Fibroblast of villous mesenchyme (primary cell): ENCODE data around the gene SLC35F5. TPM values are rescaled to one million over a fixed set of nuclear protein-coding genes. Genes with fewer than 3 reads are reported as not detected.

Experiments
- DNase-seq: peaks from one replicate; pipeline ENCODE4 v3.0.0-alpha.2; 2010; ENCODE audit warnings: low read depth
- H3K4me3 ChIP-seq: 2 replicates; pipeline ENCODE4 v1.5.1; 2011; ENCODE audit warnings: low read depth, mild to moderate bottlenecking, low read length
- total RNA-seq: library from RNA; depleted of rRNA; stranded (reverse); fragments of >200 nt; gene quantifications from 2 replicates; pipeline ENCODE4 v1.2.3, GENCODE V29; 2012
- TF ChIP-seq, protein P1 (sequence below): IDR thresholded peaks from 2 replicates; pipeline ENCODE4 v1.5.1; 2012; ENCODE audit warnings: low read depth, mild to moderate bottlenecking, low read length; ENCODE audit not compliant: insufficient read depth

SLC35F5 gene
- total RNA-seq, 1 donor = 312 TPM

DNA sequence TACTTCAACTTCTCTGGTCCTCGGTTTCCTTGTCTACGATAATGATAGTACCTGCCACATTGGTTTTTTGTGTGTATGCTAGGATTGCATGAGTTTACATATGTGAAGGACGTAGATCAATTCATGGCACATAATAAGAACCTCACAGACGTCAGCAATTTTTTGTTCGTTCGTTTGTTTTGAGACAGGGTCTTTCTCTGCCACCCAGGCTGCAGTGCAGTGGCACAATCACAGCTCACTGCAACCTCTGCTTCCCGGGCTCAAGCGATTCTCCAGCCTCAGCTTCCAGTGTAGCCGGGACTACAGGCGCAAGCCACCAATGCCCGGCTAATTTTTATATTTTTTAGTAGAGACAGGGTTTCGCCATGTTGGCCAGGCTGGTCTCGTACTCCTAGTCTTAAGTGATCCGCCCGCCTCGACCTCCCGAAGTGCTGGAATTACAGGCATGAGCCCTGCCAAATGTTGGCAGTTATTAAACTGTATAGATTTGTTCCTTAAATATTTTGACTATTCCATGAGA lies 756 bp upstream of the SLC35F5 start:
- TF ChIP-seq, protein P1, sequence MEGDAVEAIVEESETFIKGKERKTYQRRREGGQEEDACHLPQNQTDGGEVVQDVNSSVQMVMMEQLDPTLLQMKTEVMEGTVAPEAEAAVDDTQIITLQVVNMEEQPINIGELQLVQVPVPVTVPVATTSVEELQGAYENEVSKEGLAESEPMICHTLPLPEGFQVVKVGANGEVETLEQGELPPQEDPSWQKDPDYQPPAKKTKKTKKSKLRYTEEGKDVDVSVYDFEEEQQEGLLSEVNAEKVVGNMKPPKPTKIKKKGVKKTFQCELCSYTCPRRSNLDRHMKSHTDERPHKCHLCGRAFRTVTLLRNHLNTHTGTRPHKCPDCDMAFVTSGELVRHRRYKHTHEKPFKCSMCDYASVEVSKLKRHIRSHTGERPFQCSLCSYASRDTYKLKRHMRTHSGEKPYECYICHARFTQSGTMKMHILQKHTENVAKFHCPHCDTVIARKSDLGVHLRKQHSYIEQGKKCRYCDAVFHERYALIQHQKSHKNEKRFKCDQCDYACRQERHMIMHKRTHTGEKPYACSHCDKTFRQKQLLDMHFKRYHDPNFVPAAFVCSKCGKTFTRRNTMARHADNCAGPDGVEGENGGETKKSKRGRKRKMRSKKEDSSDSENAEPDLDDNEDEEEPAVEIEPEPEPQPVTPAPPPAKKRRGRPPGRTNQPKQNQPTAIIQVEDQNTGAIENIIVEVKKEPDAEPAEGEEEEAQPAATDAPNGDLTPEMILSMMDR = no peak

DNA sequence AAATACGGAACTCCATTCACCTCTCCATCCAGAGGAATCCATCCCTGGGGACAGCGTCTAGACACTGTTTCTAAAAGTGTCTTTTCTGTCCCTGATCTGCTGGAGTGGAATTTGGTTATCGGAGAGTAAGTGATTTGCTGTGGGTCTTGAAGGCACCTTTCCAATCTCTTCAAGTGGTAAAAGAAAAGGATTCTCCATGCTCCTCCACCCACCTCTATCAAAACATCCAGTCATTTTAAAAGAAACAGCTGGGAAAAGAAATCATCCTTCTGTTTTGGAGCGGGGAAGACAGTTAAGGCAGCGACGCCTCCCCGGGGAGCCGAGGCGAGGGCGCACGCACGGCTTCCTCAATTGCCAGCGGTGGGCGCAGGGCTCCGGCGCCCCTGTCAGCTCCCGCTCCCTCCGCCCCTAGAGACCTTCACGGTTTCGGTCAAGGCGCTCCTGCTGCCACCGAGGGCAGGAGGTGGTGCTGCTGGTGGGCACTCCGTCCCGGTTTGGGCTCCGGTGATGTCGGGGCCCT lies 547 bp downstream of the SLC35F5 start:
- peak overlapping the region; percentile 95 for H3K4me3 ChIP-seq
- TF ChIP-seq, protein P1 = no peak
- peak; percentile 36 for DNase-seq

More for the DNA sequence above, 756 bp upstream of the SLC35F5 start:
- no peak for DNase-seq
- peak overlapping the region; percentile 95 for H3K4me3 ChIP-seq

DNA sequence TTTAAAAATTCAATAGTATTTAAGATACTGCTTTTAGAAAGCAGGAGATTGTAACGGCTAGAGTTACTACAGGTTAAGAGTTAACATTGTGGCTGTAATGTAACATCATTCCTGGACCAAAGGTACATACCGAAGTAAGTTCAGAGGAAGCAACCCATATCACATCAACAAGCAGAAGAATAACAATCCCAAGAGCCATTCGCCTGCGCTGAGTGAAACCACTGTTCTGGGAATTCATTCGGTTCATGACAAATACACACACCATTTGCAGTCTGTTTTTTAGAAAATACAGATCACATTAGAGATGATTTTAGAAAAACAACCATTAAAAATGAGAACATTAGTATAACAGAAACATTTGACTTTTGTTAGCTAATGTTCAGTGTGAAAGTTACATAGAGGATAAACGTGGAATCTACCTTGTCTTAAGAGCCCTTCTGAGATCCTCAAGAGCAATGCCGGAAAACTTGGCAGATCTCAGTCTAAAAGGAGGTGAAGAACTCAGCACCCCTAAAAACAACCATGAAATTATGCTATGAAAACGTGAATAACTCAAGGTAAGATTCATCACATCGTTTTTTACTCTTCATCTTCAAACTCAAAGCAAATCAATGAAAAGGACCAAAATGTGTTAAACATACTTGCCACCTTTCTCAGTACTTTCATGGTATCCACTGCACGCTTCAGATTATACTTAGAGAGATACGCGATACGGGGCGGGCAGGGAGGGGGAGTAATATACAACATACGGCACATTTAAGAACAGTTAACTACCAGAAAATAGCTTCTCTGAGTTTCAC lies 1.2 kb downstream of the SLC35F5 start:
- TF ChIP-seq, protein P1 = no peak
- H3K4me3 ChIP-seq = peak overlapping the region; percentile 95
- peak; percentile 33 for DNase-seq

DNA sequence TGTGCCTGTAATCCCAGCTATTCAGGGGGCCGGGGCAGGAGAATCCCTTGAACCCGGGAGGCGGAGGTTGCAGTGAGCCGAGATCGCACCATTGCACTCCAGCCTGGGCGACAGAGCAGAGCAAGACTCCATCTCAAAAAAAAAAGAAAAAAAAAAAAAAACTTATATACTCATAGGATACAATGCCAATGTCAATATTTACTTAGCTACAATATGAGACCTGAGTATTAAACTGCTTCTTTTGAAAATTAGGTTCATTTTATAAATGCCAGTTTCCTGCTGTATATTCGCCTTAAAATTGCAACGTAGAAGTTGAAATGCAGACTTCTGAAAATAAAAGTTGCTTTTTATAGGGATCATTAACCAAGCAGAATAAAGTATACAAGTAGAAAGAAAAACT lies 2.3 kb downstream of the SLC35F5 start:
- DNase-seq = no peak
- TF ChIP-seq, protein P1 = no peak
- H3K4me3 ChIP-seq = no peak overlapping the region

DNA sequence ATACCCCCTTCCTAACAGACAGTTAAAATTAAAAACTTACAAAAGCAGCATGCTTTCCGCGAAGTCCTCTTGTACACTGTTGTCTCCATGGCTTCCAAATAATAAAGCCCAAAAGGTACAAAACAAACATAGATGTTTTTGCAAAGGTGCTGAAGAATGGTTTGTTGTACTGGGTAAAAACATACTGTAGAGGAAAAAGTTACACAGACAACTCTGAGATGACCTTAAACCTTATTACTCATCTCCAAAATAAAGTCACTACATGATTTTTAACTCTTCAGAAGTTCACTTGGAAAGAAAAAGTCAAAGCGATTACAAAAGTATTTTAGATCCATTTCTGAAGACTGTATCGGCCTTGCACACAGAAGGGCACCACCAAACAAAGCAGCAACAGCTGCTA lies 6.1 kb downstream of the SLC35F5 start:
- TF ChIP-seq, protein P1 = no peak
- no peak for DNase-seq
- H3K4me3 ChIP-seq = no peak overlapping the region

DNA sequence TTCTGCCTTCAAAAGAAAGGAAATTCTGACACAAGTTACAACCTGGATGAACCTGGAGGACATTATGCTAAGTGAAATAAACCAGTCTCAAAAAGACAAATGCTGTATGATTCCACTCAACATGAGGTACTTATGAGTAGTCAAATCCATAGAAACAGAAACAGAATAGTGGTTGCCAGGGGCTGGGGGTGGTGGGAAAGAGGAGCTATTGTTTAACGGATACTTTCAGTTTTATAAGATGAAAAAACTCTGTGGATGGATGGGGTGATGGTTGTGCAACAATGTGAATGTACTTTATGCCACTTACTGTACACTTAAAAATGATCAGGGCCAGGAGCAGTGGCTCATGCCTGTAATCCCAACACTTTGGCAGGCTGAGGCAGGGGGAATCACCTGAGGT lies 15.4 kb downstream of the SLC35F5 start:
- no peak for DNase-seq
- H3K4me3 ChIP-seq = no peak overlapping the region
- TF ChIP-seq, protein P1 = no peak
